ENCODE results near the gene CLTCL1.

DNA sequence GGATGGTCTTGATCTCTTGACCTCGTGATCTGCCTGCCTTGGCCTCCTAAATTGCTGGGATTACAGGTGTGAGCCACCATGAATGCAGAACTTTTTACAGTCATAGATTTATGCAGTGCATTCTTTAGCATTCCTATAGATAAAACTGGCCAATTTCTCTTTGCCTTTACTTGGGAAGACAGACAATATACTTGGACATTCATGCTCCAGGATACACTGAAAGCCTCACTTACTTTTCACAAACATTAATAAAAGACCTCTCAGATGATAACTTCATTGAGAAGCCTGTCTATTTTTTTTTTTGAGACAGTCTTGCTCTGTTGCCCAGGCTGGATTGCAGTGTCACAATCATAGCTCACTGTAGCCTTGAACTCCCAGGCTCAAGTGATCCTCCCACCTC is 12.3 kb upstream of the CLTCL1 start:
- no peak for TF ChIP-seq SUZ12 (IDR thresholded peaks at IDR 0.05; ENCODE audit: extremely low read depth, insufficient read depth, insufficient read length)
- no peak for TF ChIP-seq YY1 (IDR thresholded peaks at IDR 0.05; ENCODE audit: insufficient read depth, insufficient read length)
